GM19240 (cell line): ENCODE data around the gene ERG28.
"Not testable (repeated sequence)": the region's sequence is repeated elsewhere in the genome, so short reads cannot be mapped to it uniquely, and the experiment has no call there.

Source experiments
- DNase-seq: peaks from one replicate; pipeline ENCODE4 v3.0.0; 2011; ENCODE audit warnings: low spot score; ENCODE audit not compliant: insufficient read length

Gene ERG28

GRCh38 chr14:75660630-75661498, at the start of gene ERG28, which contains the start of gene TTLL5:
Gene ERG28, minus strand, starts transcription at chr14:75660876. Its CDS starts 3,374 bp downstream, at chr14:75657502.
Gene TTLL5, plus strand, starts transcription at chr14:75661246. Its CDS starts 1,904 bp downstream, at chr14:75663150.
- DNase-seq, result peak; percentile 94

GRCh38 chr14:75709207-75709812, 48.6 kb upstream of the ERG28 start:
- DNase-seq, result peak; percentile 45

- no peak for DNase-seq
Observed at GRCh38 chr14:75705014-75705413, 44.3 kb upstream of the ERG28 start.

GRCh38 chr14:75703467-75703866, 42.8 kb upstream of the ERG28 start:
- DNase-seq, result no peak

- no peak for DNase-seq
Observed at GRCh38 chr14:75702616-75703261, 42.1 kb upstream of the ERG28 start.

GRCh38 chr14:75702122-75702521, 41.4 kb upstream of the ERG28 start:
- DNase-seq, result no peak

GRCh38 chr14:75700295-75700694, 39.6 kb upstream of the ERG28 start:
- DNase-seq, result no peak

- DNase-seq, result no peak
Observed at GRCh38 chr14:75699331-75699730, 38.7 kb upstream of the ERG28 start.

GRCh38 chr14:75697918-75698317, 37.2 kb upstream of the ERG28 start:
- DNase-seq, result no peak

- DNase-seq, result no peak
Observed at GRCh38 chr14:75697386-75697785, 36.7 kb upstream of the ERG28 start.

- DNase-seq, result not testable (repeated sequence)
Observed at GRCh38 chr14:75695025-75695424, 34.3 kb upstream of the ERG28 start.

- no peak for DNase-seq
Observed at GRCh38 chr14:75690010-75690409, 29.3 kb upstream of the ERG28 start.

GRCh38 chr14:75689012-75689411, 28.3 kb upstream of the ERG28 start:
- no peak for DNase-seq

- DNase-seq, result no peak
Observed at GRCh38 chr14:75685910-75686309, 25.2 kb upstream of the ERG28 start.

- no peak for DNase-seq
Observed at GRCh38 chr14:75675265-75675960, 14.7 kb upstream of the ERG28 start.

GRCh38 chr14:75673345-75674035, 12.8 kb upstream of the ERG28 start:
- peak; percentile 7 for DNase-seq

GRCh38 chr14:75672605-75673192, 12.0 kb upstream of the ERG28 start:
- no peak for DNase-seq

GRCh38 chr14:75667099-75667765, 6.6 kb upstream of the ERG28 start:
- DNase-seq, result no peak

- no peak for DNase-seq
Observed at GRCh38 chr14:75662966-75663365, 2.3 kb upstream of the ERG28 start.

- DNase-seq, result no peak
Observed at GRCh38 chr14:75661499-75661814, 781 bp upstream of the ERG28 start.
